Mesenchymal stem cell (in vitro differentiated cells and primary cell): Measurements from ENCODE around the gene CAPN9. TPM values are rescaled to one million over a fixed set of nuclear protein-coding genes. Genes with fewer than 3 reads are reported as not detected.

Source experiments
- DNase-seq: peaks from one replicate; pipeline ENCODE4 v3.0.0-alpha.2; 2013
- H2AFZ ChIP-seq: one replicate; pipeline ENCODE4 v1.6.1; 2013; ENCODE audit warnings: low read depth, mild to moderate bottlenecking, control low read depth, inconsistent platforms, low read length, moderate library complexity
- H2AK5ac ChIP-seq: 2 replicates; pipeline ENCODE4 v1.6.1; 2013; ENCODE audit warnings: low read length, moderate library complexity, mild to moderate bottlenecking, inconsistent platforms; ENCODE audit not compliant: severe bottlenecking
- H2BK120ac ChIP-seq: one replicate; pipeline ENCODE4 v1.6.1; 2013; ENCODE audit warnings: low read depth, mild to moderate bottlenecking, inconsistent platforms, low read length, moderate library complexity
- H2BK12ac ChIP-seq, 2 experiments: one replicate each; pipeline ENCODE4 v1.6.1; 2013; ENCODE audit warnings: inconsistent platforms in 2 of 2, low read length in 2 of 2, mild to moderate bottlenecking in 2 of 2, moderate library complexity in 2 of 2, control low read depth in 1 of 2
- H2BK15ac ChIP-seq: one replicate; pipeline ENCODE4 v1.6.1; 2013; ENCODE audit warnings: mild to moderate bottlenecking, low read depth, inconsistent platforms; ENCODE audit not compliant: poor library complexity, severe bottlenecking
- H2BK5ac ChIP-seq: 2 replicates; pipeline ENCODE4 v1.6.1; 2013; ENCODE audit warnings: low read depth, mild to moderate bottlenecking, low read length, control low read depth, inconsistent platforms; ENCODE audit not compliant: poor library complexity, severe bottlenecking
- H3K14ac ChIP-seq, 2 experiments: one replicate each; pipeline ENCODE4 v1.6.1; 2013; ENCODE audit warnings: inconsistent platforms in 2 of 2, low read length in 2 of 2, control low read depth in 1 of 2, mild to moderate bottlenecking in 1 of 2, moderate library complexity in 1 of 2
- H3K18ac ChIP-seq, 2 experiments: one replicate each; pipeline ENCODE4 v1.6.1; 2013; ENCODE audit warnings: inconsistent platforms in 2 of 2, low read length in 2 of 2, control low read depth in 1 of 2, low read depth in 1 of 2, mild to moderate bottlenecking in 1 of 2
- H3K23ac ChIP-seq, 2 experiments: one replicate each; pipeline ENCODE4 v1.6.1; 2013; ENCODE audit warnings: inconsistent platforms in 2 of 2, low read length in 2 of 2, mild to moderate bottlenecking in 2 of 2, moderate library complexity in 2 of 2, control low read depth in 1 of 2
- H3K27ac ChIP-seq: 2 replicates; pipeline ENCODE4 v1.5.1; 2013; ENCODE audit warnings: mild to moderate bottlenecking, moderate library complexity, low read length, control low read depth, inconsistent platforms; ENCODE audit not compliant: poor library complexity, severe bottlenecking
- H3K27me3 ChIP-seq, 2 experiments: 2 replicates each; pipeline versions ENCODE4 v1.6.1 to v1.7.0; 2013; ENCODE audit warnings: low read length in 2 of 2, mild to moderate bottlenecking in 2 of 2, moderate library complexity in 2 of 2, control low read depth in 1 of 2, inconsistent platforms in 1 of 2; ENCODE audit not compliant: control insufficient read depth in 1 of 2, insufficient read depth in 1 of 2
- H3K36me3 ChIP-seq, 2 experiments: 2 replicates each; pipeline versions ENCODE4 v1.6.1 to v1.7.0; 2013; ENCODE audit warnings: low read length in 2 of 2, control low read depth in 1 of 2, inconsistent platforms in 1 of 2, low read depth in 1 of 2, mild to moderate bottlenecking in 1 of 2; ENCODE audit not compliant: insufficient read depth in 2 of 2, control insufficient read depth in 1 of 2
- H3K4ac ChIP-seq, 2 experiments: one replicate each; pipeline ENCODE4 v1.6.1; 2013; ENCODE audit warnings: inconsistent platforms in 2 of 2, low read length in 2 of 2, mild to moderate bottlenecking in 2 of 2, moderate library complexity in 2 of 2, control low read depth in 1 of 2, low read depth in 1 of 2
- H3K4me1 ChIP-seq: 2 replicates; pipeline ENCODE4 v1.6.1; 2013; ENCODE audit warnings: low read depth, low read length, control low read depth; ENCODE audit not compliant: control insufficient read depth, insufficient read depth
- H3K4me2 ChIP-seq: 2 replicates; pipeline ENCODE4 v1.6.1; 2013; ENCODE audit warnings: low read length, mild to moderate bottlenecking, inconsistent platforms; ENCODE audit not compliant: poor library complexity, severe bottlenecking
- H3K4me3 ChIP-seq, 2 experiments: 2 replicates each; pipeline versions ENCODE4 v1.5.1 to v1.7.0; 2013; ENCODE audit warnings: low read length in 2 of 2, mild to moderate bottlenecking in 2 of 2, control low read depth in 1 of 2, low read depth in 1 of 2; ENCODE audit not compliant: insufficient read depth in 1 of 2
- H3K79me1 ChIP-seq: replicated peaks from 2 replicates; pipeline ENCODE4 v1.6.1; 2013; ENCODE audit warnings: mild to moderate bottlenecking, control low read depth, low read length, inconsistent platforms; ENCODE audit not compliant: poor library complexity, severe bottlenecking
- H3K9ac ChIP-seq: 2 replicates; pipeline ENCODE4 v1.7.0; 2013; ENCODE audit warnings: mild to moderate bottlenecking, low read length, moderate library complexity
- H3K9me3 ChIP-seq: 2 replicates; pipeline ENCODE4 v1.7.0; 2013; ENCODE audit warnings: mild to moderate bottlenecking, low read length; ENCODE audit not compliant: control insufficient read depth
- H4K8ac ChIP-seq: one replicate; pipeline ENCODE4 v1.6.1; 2013; ENCODE audit warnings: inconsistent platforms, mild to moderate bottlenecking, low read length, moderate library complexity
- H4K91ac ChIP-seq: one replicate; pipeline ENCODE4 v1.6.1; 2013; ENCODE audit warnings: mild to moderate bottlenecking, low read length, inconsistent platforms
- WGBS: methylation state at CpG from one replicate; pipeline ENCODE4 v1.1.7; 2013; ENCODE audit warnings: mixed read lengths; 5-methylcytosine and 5-hydroxymethylcytosine counted together
- small RNA-seq: library from polyadenylated mRNA; stranded (forward); fragments of <200 nt; extraction: miRNeasy Mini kit (QIAGEN cat#:217004); gene quantifications from one replicate; pipeline ENCODE3, GENCODE V24; 2013; ENCODE audit warnings: low read depth

CAPN9 gene

DNA sequence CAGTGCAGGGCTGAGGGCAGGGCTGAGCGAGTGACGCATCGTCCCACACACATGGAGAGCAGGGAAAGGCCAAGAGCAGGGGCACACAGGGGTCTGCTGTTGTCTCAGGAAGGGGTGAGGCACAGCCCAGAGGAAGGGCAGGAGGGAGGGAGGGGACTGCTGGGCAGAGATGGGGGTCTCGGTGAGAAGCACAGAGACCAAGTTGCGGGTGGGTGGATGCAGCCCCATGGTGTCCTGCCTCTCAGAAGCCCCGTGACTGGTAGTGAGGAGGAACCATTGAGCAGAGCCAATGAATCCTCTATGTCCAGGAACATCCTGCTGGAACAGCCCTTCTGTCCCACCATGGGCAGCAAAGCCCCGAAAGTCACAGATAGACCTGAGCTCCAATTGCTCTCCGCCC is 103.4 kb downstream of the CAPN9 start:
- Histone ChIP-seq H3K23ac (no peak overlapping the region), H3K79me1 (peaks cover 35% of the 10 kb centered on the region)
- DNase-seq = no peak

DNA sequence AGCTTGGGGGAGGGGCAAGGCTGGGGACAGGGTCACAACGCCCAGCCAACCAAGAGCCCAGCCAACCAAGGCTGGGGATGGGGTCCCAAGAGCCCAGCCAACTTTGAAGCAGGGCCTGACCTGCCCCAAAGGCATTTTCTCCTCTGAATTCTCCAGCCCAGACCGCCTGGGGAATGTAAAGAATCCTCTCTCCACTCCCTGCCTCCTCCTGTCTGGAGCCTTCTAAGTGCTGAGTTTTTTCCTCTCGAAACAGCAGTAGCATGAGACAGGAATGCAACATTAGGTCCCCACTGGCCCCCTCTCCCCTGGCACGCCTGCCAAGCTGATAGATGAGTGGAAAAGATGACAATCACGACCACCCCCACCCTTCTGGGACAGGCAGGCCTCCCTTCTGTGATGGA is 104.1 kb downstream of the CAPN9 start:
- Histone ChIP-seq H3K36me3 (peaks cover 16 to 51% of the 10 kb centered on the region in 2 experiments), H2BK15ac (no peak overlapping the region), H3K18ac (peak overlapping the region; percentile 81 to 88), H2AK5ac (peak overlapping the region; percentile 78), H3K23ac (no peak overlapping the region), H2AFZ (no peak overlapping the region), H3K14ac (peak overlapping the region in 1 of 2 experiments; percentile 84), H3K4me1 (peaks cover 45% of the 10 kb centered on the region), H2BK12ac (peak overlapping the region in 1 of 2 experiments; percentile 82), H2BK120ac (no peak overlapping the region), H4K91ac (peak overlapping the region; percentile 87), H3K79me1 (peaks cover 34% of the 10 kb centered on the region), H4K8ac (peak overlapping the region; percentile 33), H3K9ac (no peak overlapping the region), H2BK5ac (peak overlapping the region; percentile 50), H3K4me2 (peak overlapping the region; percentile 8), H3K4ac (peak overlapping the region in 1 of 2 experiments; percentile 71), H3K27me3 (no peaks in the 10 kb centered on the region), H3K4me3 (no peak overlapping the region), H3K9me3 (peaks cover 9% of the 10 kb centered on the region), H3K27ac (peak overlapping the region; percentile 86)
- 2% methylated on average over 5 of the region's 5 CpGs for WGBS
- DNase-seq = peak; percentile 82

More for the DNA sequence above, 103.4 kb downstream of the CAPN9 start:
- Histone ChIP-seq H3K27me3 (no peaks in the 10 kb centered on the region), H2BK120ac (peak overlapping the region; percentile 7), H3K36me3 (peaks cover 16 to 48% of the 10 kb centered on the region in 2 experiments), H3K4me2 (no peak overlapping the region), H2AK5ac (peak overlapping the region; percentile 77), H4K91ac (peak overlapping the region; percentile 81), H2BK15ac (peak overlapping the region; percentile 83), H2BK5ac (peak overlapping the region; percentile 63), H3K9me3 (peaks cover 9% of the 10 kb centered on the region), H2BK12ac (peak overlapping the region; percentile 87 to 98), H4K8ac (peak overlapping the region; percentile 74), H3K4me1 (peaks cover 40% of the 10 kb centered on the region), H3K9ac (peak overlapping the region; percentile 71), H3K14ac (peak overlapping the region in 1 of 2 experiments; percentile 46), H3K4me3 (no peak overlapping the region), H3K4ac (peak overlapping the region; percentile 71 to 95), H3K18ac (peak overlapping the region; percentile 72 to 88), H2AFZ (no peak overlapping the region), H3K27ac (peak overlapping the region; percentile 86)
- WGBS = 89% methylated on average over 8 of the region's 8 CpGs

Small RNA genes within 50 kb of the gene (small RNA-seq; reads per million reads assigned to genes)
- gene RNA5SP79 = not detected
